GM10266 (cell line): ENCODE data around the gene TP53I13.

Experiments used
- DNase-seq: peaks from one replicate; pipeline ENCODE4 v3.0.0; 2012; ENCODE audit errors: extremely low spot score
- CTCF ChIP-seq: IDR thresholded peaks from 2 replicates; pipeline ENCODE4 v1.5.1; 2012; ENCODE audit warnings: mild to moderate bottlenecking, low read depth; ENCODE audit not compliant: control insufficient read depth, insufficient read depth; ENCODE audit errors: missing control alignments

TP53I13 gene

GRCh38 chr17:29577385-29578211 is 9.1 kb downstream of the TP53I13 start:
- no peak for DNase-seq
- TF ChIP-seq CTCF: no peak

GRCh38 chr17:29578626-29579485 is 10.4 kb downstream of the TP53I13 start:
- no peak for DNase-seq
- TF ChIP-seq CTCF: no peak

GRCh38 chr17:29579866-29580771 is 11.6 kb downstream of the TP53I13 start:
- DNase-seq: peak; percentile 94
- peak; percentile 92 for TF ChIP-seq CTCF

- DNase-seq: no peak
- no peak for TF ChIP-seq CTCF
These were observed 13.2 kb downstream of the TP53I13 start for GRCh38 chr17:29581583-29582253.

- TF ChIP-seq CTCF: no peak
These were observed 13.8 kb downstream of the TP53I13 start for GRCh38 chr17:29582254-29582765.

GRCh38 chr17:29582772-29583171 is 14.3 kb downstream of the TP53I13 start:
- TF ChIP-seq CTCF: no peak
- no peak for DNase-seq

More at GRCh38 chr17:29582254-29582765, 13.8 kb downstream of the TP53I13 start:
- DNase-seq: no peak
